VCaP (cell line): ENCODE results near the gene RAI1.

Source experiments
- H3K27ac ChIP-seq: fragments of 450-650 bp; 2 replicates; pipeline ENCODE4 v1.5.1; 2017
- CTCF ChIP-seq: fragments of 450-650 bp; conservative IDR thresholded peaks from 2 replicates; pipeline ENCODE4 v1.5.1; 2017; ENCODE audit warnings: mild to moderate bottlenecking, moderate library complexity

Gene RAI1

GRCh38 chr17:17667947-17668346 lies 13.3 kb upstream of the RAI1 start:
- H3K27ac ChIP-seq, result no peak overlapping the region
- no peak for TF ChIP-seq CTCF

DNA sequence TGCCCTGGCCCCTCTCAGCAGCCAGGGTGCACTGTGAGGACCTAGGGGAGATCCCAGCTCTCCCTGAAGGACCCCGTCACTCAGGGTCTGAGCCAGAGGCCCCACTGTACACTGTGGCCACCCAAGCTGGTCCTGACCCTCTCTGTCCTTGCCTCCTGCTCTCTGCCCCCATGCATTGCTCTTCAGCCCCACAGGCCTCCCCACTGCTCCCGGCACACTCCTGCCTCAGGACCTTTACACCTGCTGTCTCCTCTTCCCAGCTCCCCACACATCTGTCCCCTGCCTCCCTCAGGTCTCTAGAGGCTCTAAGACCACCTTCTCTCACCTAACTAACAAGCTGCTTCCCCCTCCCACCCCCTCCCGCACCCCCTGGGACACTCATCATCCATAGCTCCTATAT lies 12.9 kb upstream of the RAI1 start:
- no peak for TF ChIP-seq CTCF
- no peak overlapping the region for H3K27ac ChIP-seq

DNA sequence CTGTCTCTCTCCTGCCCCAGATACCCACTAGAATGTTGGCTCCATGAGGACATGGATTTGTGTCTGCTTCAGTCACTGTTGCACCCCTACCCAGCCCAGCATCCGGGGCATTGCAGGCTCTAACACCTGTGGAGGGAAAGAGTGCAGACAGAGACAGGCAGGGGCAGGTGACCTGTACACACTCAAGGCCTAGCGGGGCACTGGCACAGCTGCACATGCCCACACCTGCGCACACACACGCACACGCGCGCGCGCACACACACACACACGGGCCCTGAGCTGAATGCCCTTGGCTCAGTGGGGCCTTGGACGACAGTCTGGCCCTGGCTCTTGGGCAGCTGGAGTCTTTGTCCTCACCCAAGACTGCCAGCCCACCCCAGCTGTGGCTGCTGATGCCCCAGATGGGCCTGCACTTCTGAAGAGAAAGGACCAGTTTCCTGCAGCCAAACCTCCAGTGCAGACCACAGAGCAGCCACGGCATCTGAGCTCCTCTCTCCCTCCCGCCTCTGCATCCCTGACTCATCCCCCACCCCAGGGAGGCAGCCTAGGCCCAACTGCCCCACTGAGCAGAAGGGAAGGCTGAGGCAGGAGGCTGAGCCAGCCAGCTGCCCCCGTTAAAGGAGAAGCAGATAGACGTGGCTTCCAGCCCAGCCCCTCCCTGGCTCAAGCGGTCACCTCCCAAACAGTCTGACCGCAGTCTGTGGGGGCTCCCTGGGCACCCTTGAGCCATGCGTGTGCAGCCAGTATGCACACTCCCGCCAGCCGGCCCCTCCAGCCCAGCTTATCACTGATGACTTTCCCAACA lies 12.3 kb upstream of the RAI1 start:
- TF ChIP-seq CTCF, result no peak
- no peak overlapping the region for H3K27ac ChIP-seq

DNA sequence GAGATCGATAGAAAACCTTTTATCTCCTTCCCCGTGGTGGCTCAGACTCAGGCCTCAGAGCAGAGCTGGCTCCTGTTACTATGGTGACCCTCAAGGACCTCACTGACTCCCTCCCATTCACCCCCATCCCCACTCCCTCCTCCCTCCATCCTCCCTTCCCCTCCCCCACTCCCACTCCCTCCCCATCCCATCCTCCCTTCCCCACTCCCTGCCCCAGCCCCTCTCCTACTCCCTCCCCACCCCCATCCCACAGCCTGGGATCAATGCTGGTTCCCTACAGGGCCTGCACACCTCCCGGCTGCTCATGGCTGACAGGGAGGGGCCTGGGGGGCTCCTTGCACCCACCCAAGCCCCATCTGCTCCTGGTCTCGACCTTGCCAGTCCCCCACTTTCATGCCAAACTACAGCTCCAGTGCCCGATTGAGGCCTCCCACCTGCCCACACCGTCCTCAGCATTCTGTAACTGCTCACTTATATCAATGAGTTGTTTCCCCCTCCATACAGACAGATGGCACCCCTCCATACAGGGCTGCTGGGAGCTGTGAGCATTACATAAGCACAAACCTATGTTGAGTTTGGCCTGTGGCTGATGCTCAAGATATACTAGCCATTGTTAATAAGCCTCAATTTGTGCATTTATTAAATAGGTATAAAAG lies 11.6 kb upstream of the RAI1 start:
- TF ChIP-seq CTCF, result no peak
- no peak overlapping the region for H3K27ac ChIP-seq

DNA sequence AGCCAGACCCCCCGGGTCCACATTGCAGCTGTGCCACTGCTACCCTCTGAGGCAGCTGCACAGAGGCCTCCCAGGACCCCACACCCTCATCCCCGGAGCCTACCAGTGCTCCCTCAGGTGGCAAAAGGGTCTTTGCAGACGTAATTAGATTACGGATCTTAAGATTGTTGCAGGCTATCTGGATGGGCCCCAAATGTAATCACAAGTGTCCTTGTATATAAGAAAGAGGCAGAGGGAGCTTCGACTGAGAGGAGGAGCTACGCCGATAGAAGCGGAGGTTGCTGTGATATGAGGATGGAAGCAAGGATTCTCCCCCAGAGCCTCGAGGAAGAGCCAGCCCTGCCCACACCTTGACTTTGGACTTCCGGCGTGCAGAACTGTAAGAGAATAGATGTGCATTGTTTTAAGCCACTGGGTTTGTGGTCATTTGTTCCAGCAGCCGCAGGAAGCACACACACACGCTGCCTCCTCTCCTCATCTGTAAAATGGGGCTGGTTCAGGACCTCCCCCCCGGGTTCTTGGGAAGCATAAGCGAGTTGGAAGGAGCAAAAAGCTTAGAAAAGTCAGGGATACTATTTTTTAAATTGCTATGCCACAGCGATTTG lies 10.5 kb upstream of the RAI1 start:
- no peak for TF ChIP-seq CTCF
- H3K27ac ChIP-seq, result no peak overlapping the region

- no peak for TF ChIP-seq CTCF
- H3K27ac ChIP-seq, result no peak overlapping the region
Measured at GRCh38 chr17:17671369-17672129, 9.7 kb upstream of the RAI1 start.
